BE2C (cell line): ENCODE measurements around the gene ADGRB3.

Source experiments
- DNase-seq: peaks from one replicate; pipeline ENCODE4 v3.0.0-alpha.2; 2020
- H3K27me3 ChIP-seq: fragments of 250-450 bp; sonication (Bioruptor Pico); 2 replicates; pipeline ENCODE4 v1.5.1; 2020; ENCODE audit warnings: mild to moderate bottlenecking
- H3K36me3 ChIP-seq: fragments of 250-450 bp; sonication (Bioruptor Pico); 2 replicates; pipeline ENCODE4 v1.5.1; 2020; ENCODE audit warnings: mild to moderate bottlenecking
- H3K4me1 ChIP-seq: fragments of 250-450 bp; sonication (Bioruptor Pico); 2 replicates; pipeline ENCODE4 v1.5.1; 2020
- H3K4me3 ChIP-seq: 2 replicates; pipeline ENCODE4 v1.5.1; 2011; ENCODE audit warnings: low read depth, low read length
- H3K9me3 ChIP-seq: fragments of 250-450 bp; sonication (Bioruptor Pico); 2 replicates; pipeline ENCODE4 v1.5.1; 2020
- TF ChIP-seq, protein P1 (sequence below): IDR thresholded peaks from 2 replicates; pipeline ENCODE4 v1.5.1; 2012; ENCODE audit warnings: mild to moderate bottlenecking, low read depth, low read length

The ADGRB3 gene

DNA sequence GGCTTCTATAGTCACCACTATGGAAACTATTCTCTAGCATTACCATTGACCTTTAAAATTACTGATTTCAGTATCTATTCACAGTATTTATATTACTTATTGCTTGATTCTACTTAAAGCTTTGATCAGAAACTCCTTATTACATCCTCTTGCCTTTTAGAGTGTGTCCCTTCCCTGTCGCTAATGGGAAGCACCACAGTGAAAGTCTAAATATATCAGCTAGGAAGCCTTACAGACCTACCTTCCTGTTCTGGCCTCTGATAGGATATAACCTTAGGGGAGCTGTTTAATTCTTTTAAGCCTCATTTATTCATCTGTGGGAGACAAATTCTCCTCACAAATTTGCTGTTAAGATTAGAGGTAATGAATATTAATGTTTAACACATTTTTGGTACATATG lies 122.7 kb downstream of the ADGRB3 start:
- TF ChIP-seq, protein P1, sequence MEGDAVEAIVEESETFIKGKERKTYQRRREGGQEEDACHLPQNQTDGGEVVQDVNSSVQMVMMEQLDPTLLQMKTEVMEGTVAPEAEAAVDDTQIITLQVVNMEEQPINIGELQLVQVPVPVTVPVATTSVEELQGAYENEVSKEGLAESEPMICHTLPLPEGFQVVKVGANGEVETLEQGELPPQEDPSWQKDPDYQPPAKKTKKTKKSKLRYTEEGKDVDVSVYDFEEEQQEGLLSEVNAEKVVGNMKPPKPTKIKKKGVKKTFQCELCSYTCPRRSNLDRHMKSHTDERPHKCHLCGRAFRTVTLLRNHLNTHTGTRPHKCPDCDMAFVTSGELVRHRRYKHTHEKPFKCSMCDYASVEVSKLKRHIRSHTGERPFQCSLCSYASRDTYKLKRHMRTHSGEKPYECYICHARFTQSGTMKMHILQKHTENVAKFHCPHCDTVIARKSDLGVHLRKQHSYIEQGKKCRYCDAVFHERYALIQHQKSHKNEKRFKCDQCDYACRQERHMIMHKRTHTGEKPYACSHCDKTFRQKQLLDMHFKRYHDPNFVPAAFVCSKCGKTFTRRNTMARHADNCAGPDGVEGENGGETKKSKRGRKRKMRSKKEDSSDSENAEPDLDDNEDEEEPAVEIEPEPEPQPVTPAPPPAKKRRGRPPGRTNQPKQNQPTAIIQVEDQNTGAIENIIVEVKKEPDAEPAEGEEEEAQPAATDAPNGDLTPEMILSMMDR: no peak
- Histone ChIP-seq H3K36me3 (no peaks in the 10 kb centered on the region), H3K4me3 (no peak overlapping the region), H3K27me3 (no peaks in the 10 kb centered on the region), H3K9me3 (no peaks in the 10 kb centered on the region), H3K4me1 (peaks cover 40% of the 10 kb centered on the region)
- DNase-seq: no peak

DNA sequence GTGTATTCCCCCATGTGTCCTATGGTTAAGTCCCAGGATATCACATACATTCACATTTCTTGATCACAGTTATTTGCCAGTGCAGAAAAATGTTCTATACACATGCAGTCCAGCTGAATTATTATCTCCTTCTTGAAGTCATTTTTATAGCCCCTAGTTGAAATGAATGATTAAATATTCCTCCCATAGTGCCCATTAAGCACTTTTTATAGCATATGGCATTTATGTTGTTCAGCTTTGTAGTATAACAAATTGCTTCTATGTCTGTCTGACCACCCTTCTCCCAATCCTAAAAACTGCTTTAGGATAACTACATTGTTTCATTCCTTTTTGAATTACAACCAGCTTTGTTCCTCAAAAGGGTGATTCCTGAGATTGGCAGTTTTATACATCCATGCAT lies 123.5 kb downstream of the ADGRB3 start:
- TF ChIP-seq, protein P1: no peak
- H3K36me3 ChIP-seq: no peaks in the 10 kb centered on the region
- H3K9me3 ChIP-seq: no peaks in the 10 kb centered on the region
- peaks cover 40% of the 10 kb centered on the region for H3K4me1 ChIP-seq
- H3K27me3 ChIP-seq: no peaks in the 10 kb centered on the region
- H3K4me3 ChIP-seq: no peak overlapping the region
- no peak for DNase-seq

DNA sequence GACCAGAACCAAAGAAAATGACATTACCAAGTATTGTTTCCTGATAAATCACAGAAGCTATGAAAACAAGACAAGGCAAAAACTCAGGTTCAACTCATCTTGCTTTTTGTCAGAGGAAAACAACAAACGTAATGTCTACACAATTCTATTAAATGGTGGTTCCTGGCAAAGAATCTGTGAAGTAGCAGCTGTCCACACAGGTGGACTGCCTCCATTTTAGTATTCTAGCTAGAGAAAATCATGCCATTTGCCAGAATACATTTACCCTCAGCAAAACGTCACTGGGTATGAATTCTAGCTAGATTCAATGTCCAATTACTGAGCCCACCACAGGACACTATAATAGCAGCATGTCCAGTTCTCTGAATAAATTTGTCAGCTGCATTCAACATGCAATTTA lies 125.4 kb downstream of the ADGRB3 start:
- no peaks in the 10 kb centered on the region for H3K27me3 ChIP-seq
- H3K9me3 ChIP-seq: no peaks in the 10 kb centered on the region
- H3K4me1 ChIP-seq: peaks cover 35% of the 10 kb centered on the region
- no peak for DNase-seq
- no peaks in the 10 kb centered on the region; the same call in 1 of the 2 replicates for H3K36me3 ChIP-seq
- H3K4me3 ChIP-seq: peak overlapping the region; percentile 20; the same call in 1 of the 2 replicates
- TF ChIP-seq, protein P1: no peak

DNA sequence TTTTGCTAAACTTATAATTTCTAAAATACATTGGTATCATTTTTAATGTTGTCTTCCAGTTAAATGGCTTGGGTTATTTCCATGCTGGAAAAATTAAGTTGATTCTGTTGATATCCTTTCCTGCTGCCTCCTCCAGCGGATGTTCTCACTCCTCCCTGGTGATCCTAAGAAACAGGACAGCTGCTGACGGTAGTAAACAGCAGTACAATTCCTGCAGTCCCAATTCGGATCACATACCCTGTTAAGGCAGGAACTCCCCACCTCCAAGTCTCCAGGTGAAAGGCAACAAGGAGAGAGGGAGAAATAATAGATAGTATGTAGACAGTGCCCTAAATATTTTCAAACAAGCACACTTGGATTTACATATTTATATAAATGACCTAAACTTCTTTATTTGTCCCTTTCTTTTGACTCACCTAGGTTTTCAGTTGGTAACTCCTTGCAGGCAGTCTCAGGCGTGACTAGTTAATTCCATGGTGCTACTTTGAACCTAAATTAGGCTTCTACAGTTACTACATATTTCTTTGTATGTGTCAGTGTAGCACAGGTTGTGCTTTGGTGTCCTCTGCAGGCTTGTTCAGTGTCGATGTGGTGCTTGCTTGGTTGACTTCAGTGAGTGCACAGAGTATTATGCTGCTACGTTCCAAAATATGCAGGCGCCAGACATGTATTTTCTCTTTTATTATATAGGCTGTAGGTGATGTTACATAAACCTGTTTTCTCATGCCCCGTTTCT lies 126.0 kb downstream of the ADGRB3 start:
- TF ChIP-seq, protein P1: peak; percentile 44
- H3K36me3 ChIP-seq: no peaks in the 10 kb centered on the region; the same call in 1 of the 2 replicates
- peaks cover 30% of the 10 kb centered on the region for H3K4me1 ChIP-seq
- peak overlapping the region; percentile 20; the same call in 1 of the 2 replicates for H3K4me3 ChIP-seq
- H3K9me3 ChIP-seq: no peaks in the 10 kb centered on the region
- peak; percentile 22 for DNase-seq
- H3K27me3 ChIP-seq: no peaks in the 10 kb centered on the region

DNA sequence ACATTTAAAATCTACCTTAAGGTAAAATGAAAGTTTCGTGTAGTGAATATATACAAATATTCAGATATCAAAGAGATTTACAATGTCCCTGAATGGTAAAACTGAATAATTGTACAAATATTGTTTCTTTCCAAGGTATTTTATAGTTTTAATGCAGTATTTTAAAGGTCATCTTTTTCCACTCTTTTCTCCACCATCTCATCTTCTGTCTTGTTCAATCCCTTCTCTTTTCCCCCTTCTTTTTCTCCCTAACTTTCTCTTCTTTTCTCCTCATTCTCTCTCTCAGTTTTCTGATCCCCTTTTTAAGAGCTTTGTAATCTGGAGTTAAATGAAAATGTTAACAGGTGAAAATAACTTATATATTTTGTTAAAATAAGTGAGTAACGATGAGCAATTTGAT lies 126.9 kb downstream of the ADGRB3 start:
- no peaks in the 10 kb centered on the region for H3K27me3 ChIP-seq
- no peak for DNase-seq
- peaks cover 21% of the 10 kb centered on the region for H3K4me1 ChIP-seq
- H3K4me3 ChIP-seq: no peak overlapping the region
- TF ChIP-seq, protein P1: no peak
- H3K9me3 ChIP-seq: no peaks in the 10 kb centered on the region
- no peaks in the 10 kb centered on the region; the same call in 1 of the 2 replicates for H3K36me3 ChIP-seq

DNA sequence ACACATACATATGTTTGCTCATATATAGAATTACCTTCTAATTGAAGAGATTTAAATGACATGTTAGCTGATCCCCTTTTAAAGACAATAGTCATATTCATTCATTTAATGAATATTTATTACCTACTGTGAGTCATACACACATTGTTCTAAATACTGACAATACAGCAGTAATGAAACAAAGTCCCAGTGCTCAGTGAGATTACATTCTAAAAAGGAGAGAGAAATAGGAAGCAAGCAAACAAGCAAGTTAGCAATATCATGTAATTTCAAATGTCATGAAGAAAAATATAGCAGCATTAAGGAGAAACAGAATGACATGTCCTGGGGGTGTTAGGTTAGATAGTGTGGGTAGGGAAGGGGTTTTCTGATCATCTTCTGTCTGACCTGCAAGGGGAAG lies 136.3 kb downstream of the ADGRB3 start:
- H3K9me3 ChIP-seq: no peaks in the 10 kb centered on the region
- H3K27me3 ChIP-seq: no peaks in the 10 kb centered on the region
- TF ChIP-seq, protein P1: no peak
- no peak overlapping the region for H3K4me3 ChIP-seq
- H3K36me3 ChIP-seq: no peaks in the 10 kb centered on the region
- DNase-seq: no peak
- H3K4me1 ChIP-seq: peaks cover 9% of the 10 kb centered on the region
